ENCODE measurements around the gene PCNP. TPM values are rescaled to one million over a fixed set of nuclear protein-coding genes. Genes with fewer than 3 reads are reported as not detected.

Gene PCNP
- total RNA-seq, 6 experiments from 2014 or later, result 161 to 205 (median 180) TPM

GRCh38 chr3:101619734-101620133 lies 45.8 kb downstream of the PCNP start:
- Mint-ChIP-seq H3K4me1 (ENCODE audit: low read depth) (no peaks in the 10 kb centered on the region), H3K9me3 (no peaks in the 10 kb centered on the region; the same call in 1 of the 2 replicates), H3K27ac (no peak overlapping the region), H3K4me3 (no peak overlapping the region), H3K27me3 (ENCODE audit: insufficient read depth) (peaks cover 4% of the 10 kb centered on the region), H3K36me3 (ENCODE audit: low read depth) (no peaks in the 10 kb centered on the region; the same call in 1 of the 2 replicates)
- DNase-seq, result no peak
- TF ChIP-seq, protein P1, sequence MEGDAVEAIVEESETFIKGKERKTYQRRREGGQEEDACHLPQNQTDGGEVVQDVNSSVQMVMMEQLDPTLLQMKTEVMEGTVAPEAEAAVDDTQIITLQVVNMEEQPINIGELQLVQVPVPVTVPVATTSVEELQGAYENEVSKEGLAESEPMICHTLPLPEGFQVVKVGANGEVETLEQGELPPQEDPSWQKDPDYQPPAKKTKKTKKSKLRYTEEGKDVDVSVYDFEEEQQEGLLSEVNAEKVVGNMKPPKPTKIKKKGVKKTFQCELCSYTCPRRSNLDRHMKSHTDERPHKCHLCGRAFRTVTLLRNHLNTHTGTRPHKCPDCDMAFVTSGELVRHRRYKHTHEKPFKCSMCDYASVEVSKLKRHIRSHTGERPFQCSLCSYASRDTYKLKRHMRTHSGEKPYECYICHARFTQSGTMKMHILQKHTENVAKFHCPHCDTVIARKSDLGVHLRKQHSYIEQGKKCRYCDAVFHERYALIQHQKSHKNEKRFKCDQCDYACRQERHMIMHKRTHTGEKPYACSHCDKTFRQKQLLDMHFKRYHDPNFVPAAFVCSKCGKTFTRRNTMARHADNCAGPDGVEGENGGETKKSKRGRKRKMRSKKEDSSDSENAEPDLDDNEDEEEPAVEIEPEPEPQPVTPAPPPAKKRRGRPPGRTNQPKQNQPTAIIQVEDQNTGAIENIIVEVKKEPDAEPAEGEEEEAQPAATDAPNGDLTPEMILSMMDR (IDR thresholded peaks at IDR 0.05), result no peak

- TF ChIP-seq, protein P1 (IDR thresholded peaks at IDR 0.05), result no peak
- DNase-seq, result no peak
- Mint-ChIP-seq H3K36me3 (ENCODE audit: low read depth) (no peaks in the 10 kb centered on the region; the same call in 1 of the 2 replicates), H3K4me1 (ENCODE audit: low read depth) (no peaks in the 10 kb centered on the region), H3K9me3 (no peaks in the 10 kb centered on the region; the same call in 1 of the 2 replicates), H3K4me3 (no peak overlapping the region), H3K27me3 (ENCODE audit: insufficient read depth) (peaks cover 6% of the 10 kb centered on the region), H3K27ac (no peak overlapping the region)
These were observed 49.7 kb downstream of the PCNP start for GRCh38 chr3:101623656-101624055.

GRCh38 chr3:101624857-101625256 lies 50.9 kb downstream of the PCNP start:
- TF ChIP-seq, protein P1 (IDR thresholded peaks at IDR 0.05), result no peak
- Mint-ChIP-seq H3K9me3 (no peaks in the 10 kb centered on the region), H3K27ac (no peak overlapping the region), H3K36me3 (ENCODE audit: low read depth) (no peaks in the 10 kb centered on the region), H3K4me1 (ENCODE audit: low read depth) (no peaks in the 10 kb centered on the region), H3K27me3 (ENCODE audit: insufficient read depth) (peaks cover 7% of the 10 kb centered on the region), H3K4me3 (no peak overlapping the region)
- DNase-seq, result no peak

DNA sequence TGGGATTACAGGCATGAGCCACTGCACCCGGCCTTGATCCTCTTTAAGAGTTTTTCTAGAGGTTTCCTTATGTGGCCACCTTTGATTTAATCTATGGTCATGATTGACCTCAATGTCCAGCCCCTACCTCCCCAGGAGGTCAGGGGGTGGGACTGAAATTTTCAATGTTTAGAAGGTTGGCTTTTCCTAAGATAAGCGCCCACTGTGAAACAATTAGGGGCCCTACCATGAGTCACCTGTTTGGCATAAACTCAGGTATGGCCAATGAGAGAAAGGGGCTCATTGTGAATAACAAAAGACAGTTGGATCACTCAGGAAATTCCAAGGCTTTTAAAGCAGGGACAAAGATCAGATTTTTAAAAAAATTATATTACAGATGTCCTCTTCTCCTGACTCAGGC lies 51.9 kb downstream of the PCNP start:
- Mint-ChIP-seq H3K9me3 (no peaks in the 10 kb centered on the region), H3K4me1 (ENCODE audit: low read depth) (no peaks in the 10 kb centered on the region), H3K36me3 (ENCODE audit: low read depth) (no peaks in the 10 kb centered on the region), H3K4me3 (no peak overlapping the region), H3K27ac (no peak overlapping the region), H3K27me3 (ENCODE audit: insufficient read depth) (peaks cover 7% of the 10 kb centered on the region)
- TF ChIP-seq, protein P1 (IDR thresholded peaks at IDR 0.05), result no peak
- DNase-seq, result no peak

- TF ChIP-seq, protein P1 (IDR thresholded peaks at IDR 0.05), result no peak
- Mint-ChIP-seq H3K4me1 (ENCODE audit: low read depth) (no peaks in the 10 kb centered on the region), H3K27ac (no peak overlapping the region), H3K27me3 (ENCODE audit: insufficient read depth) (peaks cover 17% of the 10 kb centered on the region), H3K4me3 (no peak overlapping the region), H3K36me3 (ENCODE audit: low read depth) (no peaks in the 10 kb centered on the region), H3K9me3 (no peaks in the 10 kb centered on the region)
- no peak for DNase-seq
These were observed 55.2 kb downstream of the PCNP start for GRCh38 chr3:101629219-101629618.
